Measurements from ENCODE around the gene CCDC120.

CCDC120 gene

GRCh38 chrX:49101629-49101984 lies 42.8 kb downstream of the CCDC120 start:
- no peak for DNase-seq (ENCODE audit: low read depth)

GRCh38 chrX:49102190-49102589 lies 43.4 kb downstream of the CCDC120 start:
- no peak for DNase-seq (ENCODE audit: low read depth)

- peak; percentile 49 for DNase-seq (ENCODE audit: low read depth)
Observed at GRCh38 chrX:49103637-49104036, 44.8 kb downstream of the CCDC120 start.

GRCh38 chrX:49106296-49106695 lies 47.5 kb downstream of the CCDC120 start:
- no peak for DNase-seq (ENCODE audit: low read depth)

- peak; percentile 52 for DNase-seq (ENCODE audit: low read depth)
Observed at GRCh38 chrX:49106930-49107329, 48.1 kb downstream of the CCDC120 start.

- no peak for DNase-seq (ENCODE audit: low read depth)
Observed at GRCh38 chrX:49108641-49109040, 49.8 kb downstream of the CCDC120 start.

- DNase-seq (ENCODE audit: low read depth) = no peak
Observed at GRCh38 chrX:49110417-49110816, 51.6 kb downstream of the CCDC120 start.

GRCh38 chrX:49111791-49112190 lies 53.0 kb downstream of the CCDC120 start:
- no peak for DNase-seq (ENCODE audit: low read depth)

GRCh38 chrX:49116076-49116475 lies 57.3 kb downstream of the CCDC120 start:
- DNase-seq (ENCODE audit: low read depth) = no peak

- DNase-seq (ENCODE audit: low read depth) = no peak
Observed at GRCh38 chrX:49116716-49117115, 57.9 kb downstream of the CCDC120 start.

GRCh38 chrX:49117581-49117980 lies 58.8 kb downstream of the CCDC120 start:
- no peak for DNase-seq (ENCODE audit: low read depth)

Data from ELR (cell line).